T follicular helper cell (primary cell): ENCODE results near the gene GRIA2.
"Not testable (repeated sequence)": the region's sequence is repeated elsewhere in the genome, so short reads cannot be mapped to it uniquely, and the experiment has no call there.

ENCODE experiments used
- DNase-seq: peaks from one replicate; pipeline ENCODE4 v3.0.0-alpha.2; 2020; ENCODE audit warnings: low read depth

The GRIA2 gene

DNA sequence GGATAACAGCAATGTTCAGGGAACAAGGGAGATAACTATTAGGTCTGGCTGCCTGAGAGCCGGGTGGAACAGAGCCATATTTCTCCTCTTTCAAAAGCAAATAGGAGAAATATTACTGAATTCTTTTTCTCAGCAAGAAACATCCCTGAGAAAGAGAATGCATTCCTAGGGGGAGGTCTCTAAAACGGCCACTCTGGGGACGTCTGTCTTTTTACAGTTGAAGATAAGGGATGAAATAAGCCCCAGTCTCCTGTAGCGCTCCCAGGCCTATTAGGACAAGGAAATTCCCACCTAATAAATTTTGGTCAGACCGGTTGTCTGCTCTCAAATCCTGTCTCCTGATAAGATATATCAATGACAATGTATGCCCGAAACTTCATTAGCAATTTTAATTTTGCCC lies 37.6 kb downstream of the GRIA2 start:
- DNase-seq, result not testable (repeated sequence)

DNA sequence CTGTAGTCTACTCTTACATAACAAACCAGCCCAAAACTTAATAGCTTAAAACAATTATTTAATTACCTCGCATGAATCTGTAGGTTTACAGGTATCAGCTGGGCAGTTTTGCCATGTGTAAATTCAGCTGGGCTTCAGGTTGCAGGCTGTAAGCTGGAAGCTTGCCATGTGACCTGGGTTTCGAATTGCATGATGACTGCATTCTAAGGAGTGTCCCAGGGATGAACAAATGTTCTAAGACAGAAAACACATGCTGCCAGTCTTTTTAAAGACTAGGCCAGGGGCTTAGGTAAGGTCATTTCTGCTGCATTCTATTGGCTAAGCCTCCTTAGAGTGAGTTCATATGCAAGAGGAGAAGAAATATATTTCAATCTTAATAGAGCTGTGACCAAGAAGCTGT lies 44.8 kb downstream of the GRIA2 start:
- no peak for DNase-seq

DNA sequence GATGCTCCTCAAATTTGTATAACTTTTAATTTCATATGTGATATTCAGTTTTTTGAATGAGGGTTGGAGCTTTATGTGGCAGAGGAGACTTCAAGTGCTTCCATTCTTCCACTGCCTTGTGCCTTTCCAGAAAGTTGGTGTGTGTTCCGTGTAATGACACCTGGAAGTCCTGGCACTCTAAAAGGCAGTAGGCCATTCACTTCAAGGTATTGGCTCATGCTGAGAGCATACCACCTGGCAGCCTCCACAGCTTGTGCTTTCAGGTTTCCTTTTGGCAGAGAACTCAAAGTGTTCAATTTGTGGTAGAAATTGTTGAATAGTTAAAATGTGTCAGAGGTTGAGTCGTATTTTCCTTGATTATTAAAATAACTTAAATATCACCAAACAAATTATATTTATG lies 49.6 kb downstream of the GRIA2 start:
- no peak for DNase-seq

GRCh38 chr4:157270552-157270951 lies 50.0 kb downstream of the GRIA2 start:
- DNase-seq, result no peak

- no peak for DNase-seq
Observed at GRCh38 chr4:157271166-157271869, 50.8 kb downstream of the GRIA2 start.

DNA sequence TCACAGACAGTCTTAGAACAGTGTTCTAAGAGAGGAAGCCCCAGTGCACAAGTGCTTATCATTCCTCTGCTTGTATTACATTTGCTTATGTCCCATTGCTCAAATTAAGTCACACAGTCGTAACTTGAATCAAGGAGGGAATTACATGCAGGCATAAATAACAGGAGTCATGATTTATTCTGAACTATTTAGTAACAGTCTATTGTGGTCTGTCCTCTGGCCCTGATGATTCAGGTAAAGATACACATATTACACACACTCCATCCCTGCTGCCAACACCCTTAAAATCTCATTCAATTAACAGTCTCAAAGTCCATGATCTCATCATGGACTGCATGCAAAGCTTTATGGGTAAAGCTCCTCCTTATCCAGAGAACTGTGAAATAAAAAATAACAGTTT lies 60.1 kb downstream of the GRIA2 start:
- no peak for DNase-seq

DNA sequence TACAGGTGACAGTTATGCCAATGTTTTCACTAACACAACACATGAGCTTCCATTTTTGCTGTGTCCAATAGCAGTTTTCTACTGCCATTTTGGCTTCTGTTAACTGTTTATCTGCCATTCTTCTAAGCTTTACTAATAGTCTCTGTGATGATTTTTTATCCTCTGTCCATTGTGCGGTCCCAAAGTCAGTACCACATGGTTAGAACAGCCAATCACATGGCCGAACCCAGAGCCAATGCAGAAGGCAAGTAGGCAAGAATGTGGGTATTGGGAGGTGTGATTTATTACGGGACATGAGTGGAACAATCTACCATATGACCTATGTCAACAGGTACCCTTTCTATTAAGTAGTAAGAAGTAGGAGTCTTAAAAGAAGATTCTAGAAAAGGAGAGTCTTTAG lies 61.5 kb downstream of the GRIA2 start:
- DNase-seq, result no peak

DNA sequence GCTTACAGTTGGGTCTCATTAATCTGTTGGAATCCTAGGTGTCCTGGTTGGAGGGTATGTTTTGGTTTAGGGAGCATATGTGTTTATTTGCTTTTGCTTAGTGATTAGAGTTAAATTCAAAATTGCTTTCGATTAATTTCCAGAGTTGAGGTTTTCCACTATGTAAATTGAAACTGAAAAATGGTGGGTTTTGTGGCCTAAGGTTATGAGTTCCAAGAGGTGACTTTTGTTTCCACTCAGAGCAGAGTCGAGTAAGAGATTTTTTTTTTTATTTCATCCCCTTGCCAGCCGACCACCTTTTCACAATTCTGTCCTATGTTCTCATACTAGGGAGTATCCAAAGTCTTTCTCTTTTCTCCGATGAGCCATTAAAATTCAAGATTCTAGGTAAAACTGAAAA lies 66.9 kb downstream of the GRIA2 start:
- DNase-seq, result no peak

- DNase-seq, result no peak
Observed at GRCh38 chr4:157290622-157291021, 70.1 kb downstream of the GRIA2 start.

- DNase-seq, result no peak
Observed at GRCh38 chr4:157291071-157291470, 70.5 kb downstream of the GRIA2 start.

- no peak for DNase-seq
Observed at GRCh38 chr4:157293673-157294072, 73.1 kb downstream of the GRIA2 start.

DNA sequence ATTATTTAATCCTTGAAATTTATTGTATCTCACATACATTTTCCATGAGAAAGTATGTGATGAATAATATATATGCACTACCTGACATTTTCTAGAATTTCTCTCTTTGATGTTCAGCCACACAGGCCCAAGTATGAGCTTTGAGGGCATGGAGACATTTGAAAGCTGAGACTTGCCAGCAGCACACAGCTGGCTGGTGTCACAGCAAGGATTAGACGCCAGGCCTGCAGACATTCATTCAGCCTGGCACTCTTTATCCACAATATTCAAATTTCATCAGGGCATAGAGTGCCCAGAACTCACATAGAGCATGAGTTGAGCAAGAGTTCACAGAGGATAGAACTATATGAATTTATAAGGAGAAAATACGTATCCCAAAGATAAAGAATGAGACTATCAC lies 74.0 kb downstream of the GRIA2 start:
- DNase-seq, result no peak

GRCh38 chr4:157300701-157301100 lies 80.2 kb downstream of the GRIA2 start:
- no peak for DNase-seq

GRCh38 chr4:157303471-157303960 lies 83.0 kb downstream of the GRIA2 start:
- DNase-seq, result no peak

- DNase-seq, result no peak
Observed at GRCh38 chr4:157304769-157305168, 84.2 kb downstream of the GRIA2 start.

DNA sequence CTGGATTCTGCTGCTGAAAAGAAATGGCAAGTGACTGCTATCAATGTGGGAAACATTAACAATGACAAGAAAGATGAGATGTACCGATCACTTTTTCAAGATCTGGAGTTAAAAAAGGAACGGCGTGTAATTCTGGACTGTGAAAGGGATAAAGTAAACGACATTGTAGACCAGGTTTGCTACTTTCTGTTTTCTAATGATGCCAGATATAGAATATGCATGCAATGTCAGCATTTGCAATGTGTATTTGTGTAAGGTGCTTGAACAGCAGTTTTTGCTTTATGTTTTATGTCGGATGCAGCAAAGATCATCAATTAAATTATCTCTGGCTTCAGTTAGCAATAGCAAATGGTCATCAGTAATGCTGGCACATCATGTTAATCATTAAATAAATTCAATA lies 92.2 kb downstream of the GRIA2 start:
- no peak for DNase-seq

DNA sequence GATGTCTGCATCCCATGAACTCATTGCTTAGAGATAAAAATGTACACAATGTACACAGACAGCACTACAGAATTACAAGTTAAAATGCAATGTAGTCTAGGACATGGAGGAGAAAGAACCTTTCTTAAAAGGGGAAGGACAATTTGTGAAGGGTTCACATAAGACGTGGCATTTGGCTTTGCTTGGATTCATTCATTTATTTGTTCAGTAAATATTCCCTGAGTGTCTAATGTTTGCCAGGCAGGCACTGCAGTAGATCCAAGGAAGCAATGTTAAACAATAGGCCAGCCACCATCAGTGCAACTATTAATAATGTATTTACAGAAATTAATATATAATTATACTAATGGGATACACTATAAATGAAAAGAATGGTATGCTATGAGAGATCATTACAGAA lies 94.4 kb downstream of the GRIA2 start:
- DNase-seq, result no peak

DNA sequence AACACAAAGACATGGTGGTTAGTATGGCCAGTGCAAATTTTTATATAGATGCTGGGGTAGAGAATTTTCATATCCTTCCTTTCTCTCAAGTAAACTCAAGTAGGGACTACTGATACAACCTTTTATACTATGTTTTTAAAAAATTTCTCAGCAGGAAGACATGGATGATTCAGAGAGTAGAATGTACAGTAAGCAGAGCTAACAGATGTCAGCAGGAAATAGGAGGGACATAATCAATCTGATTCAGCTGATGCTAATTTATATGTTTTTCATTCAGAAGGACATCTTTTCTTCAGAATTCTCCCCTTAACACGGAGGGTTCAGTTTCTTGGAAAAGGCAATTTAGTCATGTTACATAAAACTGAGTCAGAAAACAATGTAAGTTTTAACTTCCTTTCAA lies 95.4 kb downstream of the GRIA2 start:
- DNase-seq, result no peak

DNA sequence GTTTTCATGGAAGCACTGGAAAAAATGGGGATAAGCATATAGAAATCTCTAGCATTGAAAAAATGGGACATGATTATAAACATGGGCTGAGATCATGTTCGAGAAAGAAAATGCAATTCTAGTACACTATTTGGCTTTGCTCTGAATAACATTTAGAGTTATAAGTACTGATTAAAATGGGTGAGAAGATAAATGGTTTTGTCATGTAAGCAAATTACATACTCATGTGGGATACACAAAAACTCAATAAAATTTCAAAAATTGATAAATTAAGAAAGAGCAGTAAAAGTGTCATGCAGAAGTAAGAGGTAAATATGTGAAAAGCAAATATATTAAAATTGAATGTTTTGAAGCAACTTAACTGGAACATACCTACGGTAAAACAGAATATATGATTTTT lies 99.6 kb downstream of the GRIA2 start:
- DNase-seq, result no peak

DNA sequence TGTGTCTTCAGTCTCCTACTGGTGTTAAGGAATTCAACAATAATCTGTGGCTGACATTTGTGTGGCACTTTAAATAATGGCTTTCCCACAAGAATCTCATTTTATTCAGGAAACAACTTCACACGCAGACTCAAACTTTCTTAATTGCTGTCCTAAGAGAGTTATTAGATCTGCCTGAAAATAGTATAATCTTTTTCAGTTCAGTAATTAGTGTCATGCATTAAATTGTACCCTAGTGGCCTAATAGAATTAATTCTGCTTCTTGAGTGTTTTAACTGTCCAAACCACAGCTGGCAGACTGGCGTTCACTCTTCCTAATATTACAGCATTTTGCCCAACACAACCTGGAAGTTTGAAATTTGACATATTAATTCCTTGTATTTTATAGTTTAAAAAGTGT lies 107.1 kb downstream of the GRIA2 start:
- DNase-seq, result no peak

- DNase-seq, result no peak
Observed at GRCh38 chr4:157357887-157358286, 137.4 kb downstream of the GRIA2 start.

DNA sequence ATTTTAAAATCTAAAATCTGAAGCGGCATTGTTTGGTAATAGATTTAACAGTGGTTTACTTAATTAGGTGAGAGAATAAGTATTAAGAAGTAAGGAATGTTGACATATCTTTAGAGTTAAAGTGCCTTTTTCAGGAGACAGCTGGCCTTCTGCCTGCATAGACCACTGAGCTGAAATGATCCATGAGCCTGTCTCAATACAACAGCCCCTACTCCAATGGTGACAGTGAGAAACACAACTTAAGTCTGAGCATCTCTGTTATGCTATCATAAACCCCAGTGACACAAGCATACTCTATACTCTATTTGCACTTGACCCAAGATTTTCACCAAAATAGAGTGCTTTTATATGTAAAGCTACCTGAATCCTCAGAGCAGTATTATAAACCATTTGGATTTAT lies 137.9 kb downstream of the GRIA2 start:
- DNase-seq, result no peak

GRCh38 chr4:157358851-157359250 lies 138.3 kb downstream of the GRIA2 start:
- DNase-seq, result no peak

- DNase-seq, result no peak
Observed at GRCh38 chr4:157363360-157363759, 142.8 kb downstream of the GRIA2 start.
